GM21786 (cell line): ENCODE measurements around the gene POLR3GL.
"Not testable (repeated sequence)": the region's sequence is repeated elsewhere in the genome, so short reads cannot be mapped to it uniquely, and the experiment has no call there.

Experiments
- ATAC-seq: cut with Tn5 transposase; IDR thresholded peaks from one replicate; pipeline ENCODE4 v1.9.1; 2021; ENCODE audit not compliant: unreplicated experiment

Gene POLR3GL, protein sequence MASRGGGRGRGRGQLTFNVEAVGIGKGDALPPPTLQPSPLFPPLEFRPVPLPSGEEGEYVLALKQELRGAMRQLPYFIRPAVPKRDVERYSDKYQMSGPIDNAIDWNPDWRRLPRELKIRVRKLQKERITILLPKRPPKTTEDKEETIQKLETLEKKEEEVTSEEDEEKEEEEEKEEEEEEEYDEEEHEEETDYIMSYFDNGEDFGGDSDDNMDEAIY

DNA sequence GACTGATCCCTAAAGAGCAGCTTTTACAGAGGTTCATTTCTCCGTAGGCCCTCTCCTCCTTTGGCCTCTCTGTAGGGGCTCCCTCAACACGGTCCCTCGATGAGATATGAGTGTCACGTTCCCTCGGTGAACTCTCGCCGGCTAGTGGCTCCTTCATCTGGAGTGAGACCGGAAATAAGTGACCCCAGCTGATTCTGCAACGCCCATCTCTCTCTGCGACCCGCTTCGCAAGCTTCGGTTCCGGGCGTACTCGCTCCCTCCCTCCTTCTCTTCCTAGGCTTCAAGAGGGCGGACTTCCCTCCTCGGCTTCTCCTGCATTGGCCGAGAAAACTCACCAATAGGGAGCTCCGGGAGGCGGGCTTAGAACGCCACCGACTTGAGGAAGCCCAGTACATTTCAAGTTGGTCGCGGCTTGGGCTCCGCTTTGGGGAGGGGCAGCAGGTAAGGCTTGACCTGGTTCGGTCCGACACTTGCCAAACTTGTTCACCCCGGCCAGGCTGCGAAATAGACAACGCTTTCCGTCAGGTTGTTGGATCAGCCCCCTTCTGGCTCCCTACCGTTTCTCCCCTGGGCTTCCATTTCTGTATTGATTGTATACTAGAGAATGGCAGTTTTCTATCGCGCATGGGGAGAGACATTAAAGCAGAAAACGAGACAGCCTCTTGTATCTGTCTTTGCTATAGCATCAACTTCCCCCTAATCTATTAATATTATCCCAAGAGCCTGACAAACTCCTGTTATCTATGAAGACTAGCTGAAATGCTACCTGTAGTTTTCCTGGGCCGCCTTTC, at the start of gene POLR3GL, which contains the start of gene ANKRD34A:
POLR3GL (plus strand) TSS at position 363 of the 791 bp plus-strand sequence. CDS start 10,176 bp downstream, outside the sequence.
ANKRD34A (minus strand) TSS at position 248 of the 791 bp plus-strand sequence. CDS start 2,816 bp downstream, outside the sequence.
- peak; percentile 93 for ATAC-seq

DNA sequence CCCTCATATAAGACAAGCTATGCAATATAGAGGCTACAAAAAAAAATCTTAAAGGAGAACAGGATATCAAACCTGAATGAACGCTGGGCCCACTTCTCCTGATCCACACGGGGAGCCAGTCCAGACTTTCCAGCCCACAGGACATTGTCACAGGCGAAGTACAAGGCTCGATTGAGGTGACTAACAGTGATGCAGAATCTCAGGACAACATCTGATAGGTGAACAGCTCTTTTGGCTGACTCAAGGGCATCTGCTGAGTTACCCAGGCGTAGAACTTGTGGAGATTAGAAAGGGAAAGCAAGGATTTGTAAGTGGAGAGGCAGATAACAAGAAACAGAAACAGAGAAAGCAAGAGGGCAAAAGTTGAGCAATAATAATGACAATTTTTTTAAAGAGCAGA, 47.7 kb upstream of the POLR3GL start:
- ATAC-seq = no peak

DNA sequence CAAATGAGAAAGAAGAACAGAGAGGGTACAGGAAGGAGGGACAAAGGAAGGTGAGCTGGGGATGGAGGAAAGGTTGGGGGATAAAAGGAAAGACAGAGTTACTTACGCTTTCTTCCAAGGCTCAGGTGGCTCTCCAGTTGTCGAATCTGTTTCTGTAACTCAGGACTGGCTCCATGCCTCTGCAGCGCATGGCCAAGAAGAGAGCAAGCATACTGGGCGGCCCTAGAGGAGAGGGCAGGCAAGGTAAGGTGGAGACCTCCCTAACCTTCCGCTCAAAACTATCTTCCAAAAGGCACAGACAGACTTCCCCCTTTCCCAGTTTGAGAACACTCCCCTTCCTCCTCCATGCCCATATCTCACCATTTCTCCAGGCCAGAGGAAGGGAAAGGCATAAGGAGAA, 46.9 kb upstream of the POLR3GL start:
- ATAC-seq = no peak

DNA sequence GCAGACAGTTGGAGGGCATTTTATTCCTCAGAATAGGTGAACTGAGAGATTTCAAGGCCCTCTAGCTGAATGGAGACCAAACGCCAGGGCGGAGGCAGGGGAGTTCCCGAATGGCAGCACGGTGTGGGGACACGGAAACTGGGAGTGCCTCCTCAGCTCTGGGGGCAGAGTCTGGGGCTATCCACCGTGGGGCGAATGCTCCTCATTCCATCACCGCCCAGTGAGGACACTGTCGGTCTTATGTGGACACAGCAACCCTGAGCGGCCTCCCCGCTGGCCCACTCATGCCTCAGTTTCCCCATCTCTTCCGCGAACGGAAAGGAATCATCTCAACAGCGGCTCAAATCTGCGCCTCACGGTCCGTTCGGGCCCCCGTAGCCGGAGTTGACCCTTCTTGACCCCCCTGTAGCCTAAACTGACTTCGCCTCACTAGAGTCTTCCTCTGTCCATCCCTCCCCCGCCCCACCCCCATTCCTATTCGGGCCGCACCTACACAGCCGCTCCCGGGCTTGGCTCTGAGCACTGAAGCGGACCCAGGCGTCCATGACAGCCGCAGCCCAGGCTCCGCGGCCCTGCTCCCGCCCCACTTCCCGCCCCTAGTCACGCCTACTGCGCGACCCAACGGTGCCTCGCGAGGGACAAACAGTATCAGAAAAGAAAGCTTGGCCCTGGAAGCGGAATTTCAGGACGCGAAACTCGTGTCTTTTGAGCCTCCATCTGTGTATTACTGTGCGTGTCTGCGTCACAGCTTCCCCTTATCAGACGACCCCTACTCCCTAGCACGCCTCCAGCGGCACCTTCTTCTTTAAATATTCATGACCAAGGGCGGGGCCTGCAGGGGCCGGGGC, 46.1 kb upstream of the POLR3GL start, which contains the start of gene PEX11B:
PEX11B (minus strand) TSS at position 574 of the 848 bp plus-strand sequence; CDS start at position 545, 29 bp downstream.
- ATAC-seq = peak; percentile 75

DNA sequence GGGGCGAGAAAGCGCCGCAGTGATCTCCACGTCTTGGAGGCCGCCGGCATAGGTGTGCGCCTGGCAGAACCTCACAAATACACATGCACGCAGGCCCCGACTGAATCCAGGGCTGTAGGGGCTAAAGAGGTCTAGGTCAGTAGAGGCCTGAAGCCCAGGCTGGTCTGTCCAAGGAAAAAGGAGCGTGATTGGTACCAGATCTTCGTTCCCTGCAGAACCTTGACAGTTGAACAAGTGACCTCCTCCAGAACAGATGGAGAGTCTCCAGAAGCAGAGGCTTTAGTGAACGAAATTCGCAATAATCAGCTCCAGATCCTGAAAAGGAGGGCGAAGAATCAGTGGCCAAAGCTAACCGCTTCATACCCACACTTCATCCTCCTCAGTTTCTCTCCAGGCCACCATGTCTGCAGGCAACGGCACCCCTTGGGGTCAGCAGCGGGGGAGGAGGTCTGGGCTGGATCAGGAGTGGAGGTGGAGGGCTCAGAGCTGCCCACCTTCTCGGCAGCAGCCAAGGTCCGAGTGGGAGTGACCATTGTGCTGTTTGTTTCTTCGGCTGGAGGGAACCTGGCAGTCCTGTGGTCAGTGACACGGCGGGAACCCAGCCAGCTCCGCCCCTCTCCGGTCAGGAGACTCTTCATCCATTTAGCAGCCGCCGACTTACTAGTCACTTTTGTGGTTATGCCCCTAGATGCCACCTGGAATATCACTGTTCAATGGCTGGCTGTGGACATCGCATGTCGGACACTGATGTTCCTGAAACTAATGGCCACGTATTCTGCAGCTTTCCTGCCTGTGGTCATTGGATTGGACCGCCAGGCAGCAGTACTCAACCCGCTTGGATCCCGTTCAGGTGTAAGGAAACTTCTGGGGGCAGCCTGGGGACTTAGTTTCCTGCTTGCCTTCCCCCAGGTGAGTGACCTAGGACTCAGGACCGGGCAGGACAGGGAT, 45.2 kb upstream of the POLR3GL start:
- ATAC-seq = peak; percentile 82

DNA sequence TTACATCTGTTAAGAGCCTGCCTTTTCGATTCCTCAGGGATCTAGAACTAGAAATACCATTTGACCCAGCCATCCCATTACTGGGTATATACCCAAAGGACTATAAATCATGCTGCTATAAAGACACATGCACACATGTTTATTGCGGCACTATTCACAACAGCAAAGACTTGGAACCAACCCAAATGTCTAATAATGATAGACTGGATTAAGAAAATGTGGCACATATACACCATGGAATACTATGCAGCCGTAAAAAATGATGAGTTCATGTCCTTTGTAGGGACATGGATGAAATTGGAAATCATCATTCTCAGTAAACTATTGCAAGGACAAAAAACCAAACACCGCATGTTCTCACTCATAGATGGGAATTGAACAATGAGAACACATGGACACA, 44.2 kb upstream of the POLR3GL start:
- not testable (repeated sequence) for ATAC-seq

DNA sequence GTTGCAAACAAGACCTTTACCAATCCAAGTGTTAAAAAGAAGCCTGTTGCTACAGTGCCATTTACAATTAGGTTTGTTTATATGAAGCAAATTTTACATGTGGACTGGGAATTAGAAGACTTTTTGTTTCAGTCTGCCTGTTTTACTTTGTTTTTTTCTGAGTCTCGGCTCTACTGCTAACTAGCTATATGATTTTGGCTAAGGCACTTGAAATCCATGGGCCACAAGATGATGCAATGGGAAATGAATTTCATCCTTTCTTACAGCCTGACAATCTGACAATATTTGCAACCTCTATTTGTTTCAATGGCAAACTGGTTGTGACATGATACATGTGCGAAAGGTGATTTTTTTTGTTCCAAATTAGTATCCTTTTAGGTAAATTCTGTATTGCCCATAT, 42.2 kb upstream of the POLR3GL start:
- no peak for ATAC-seq

DNA sequence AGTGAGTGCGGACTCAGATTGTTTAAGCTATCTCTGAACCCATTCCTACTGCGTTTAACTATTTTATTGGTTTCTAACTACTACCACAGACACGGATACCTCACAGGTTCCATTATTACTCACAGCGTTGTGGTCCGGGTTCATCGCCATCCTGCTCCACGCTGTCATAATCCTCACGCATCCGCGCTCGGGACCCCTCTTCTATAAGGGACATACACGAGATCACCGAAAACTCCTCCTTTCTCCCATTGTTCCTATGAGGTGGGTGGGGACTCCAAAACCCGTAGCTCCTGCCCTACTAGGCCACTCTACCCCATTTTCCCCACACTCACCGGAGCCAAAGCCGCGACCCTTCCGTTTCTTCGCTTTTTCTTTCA, 37.8 kb upstream of the POLR3GL start:
- no peak for ATAC-seq

DNA sequence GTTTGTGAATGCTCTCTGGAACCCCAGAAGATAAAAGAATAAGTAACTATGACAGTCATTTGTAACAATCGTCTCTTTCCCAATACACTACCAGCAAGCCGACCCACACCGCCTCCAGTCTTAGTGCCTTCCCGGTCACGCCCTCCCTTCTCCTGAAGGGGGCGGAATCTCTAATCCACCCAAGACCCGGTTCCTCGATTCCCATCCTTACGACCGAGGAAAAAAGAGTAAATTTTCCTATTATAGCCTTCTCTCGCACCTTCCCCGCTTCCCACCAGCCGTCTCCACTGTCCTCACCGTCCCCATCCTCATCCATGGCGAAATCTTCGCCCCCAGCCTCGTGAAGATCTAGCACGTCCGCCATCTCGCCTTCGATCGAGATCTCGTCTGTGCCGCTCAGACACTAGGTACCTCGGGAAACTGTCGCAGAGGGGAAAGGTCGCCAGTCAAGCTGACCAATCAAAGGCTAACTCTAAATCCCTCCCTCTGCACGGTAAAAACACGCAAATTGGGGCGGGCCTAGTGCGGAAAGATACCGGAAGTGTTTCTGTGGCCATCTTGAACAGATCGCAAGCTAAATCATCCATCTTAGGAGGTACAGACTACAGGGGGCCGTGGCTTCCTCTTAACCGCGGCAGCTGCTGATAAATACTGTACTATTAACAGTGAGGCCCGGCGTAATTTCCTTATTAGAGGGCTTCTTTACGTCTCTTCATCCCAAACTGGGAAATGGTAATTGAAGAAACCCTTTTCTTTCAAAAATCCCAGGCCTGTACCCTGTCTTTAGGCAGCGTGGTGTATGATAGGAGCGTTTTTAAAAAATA, 37.2 kb upstream of the POLR3GL start, which contains the start of gene RBM8A:
RBM8A (minus strand) TSS at position 422 of the 824 bp plus-strand sequence; CDS start at position 364, 58 bp downstream.
- ATAC-seq = peak; percentile 98

DNA sequence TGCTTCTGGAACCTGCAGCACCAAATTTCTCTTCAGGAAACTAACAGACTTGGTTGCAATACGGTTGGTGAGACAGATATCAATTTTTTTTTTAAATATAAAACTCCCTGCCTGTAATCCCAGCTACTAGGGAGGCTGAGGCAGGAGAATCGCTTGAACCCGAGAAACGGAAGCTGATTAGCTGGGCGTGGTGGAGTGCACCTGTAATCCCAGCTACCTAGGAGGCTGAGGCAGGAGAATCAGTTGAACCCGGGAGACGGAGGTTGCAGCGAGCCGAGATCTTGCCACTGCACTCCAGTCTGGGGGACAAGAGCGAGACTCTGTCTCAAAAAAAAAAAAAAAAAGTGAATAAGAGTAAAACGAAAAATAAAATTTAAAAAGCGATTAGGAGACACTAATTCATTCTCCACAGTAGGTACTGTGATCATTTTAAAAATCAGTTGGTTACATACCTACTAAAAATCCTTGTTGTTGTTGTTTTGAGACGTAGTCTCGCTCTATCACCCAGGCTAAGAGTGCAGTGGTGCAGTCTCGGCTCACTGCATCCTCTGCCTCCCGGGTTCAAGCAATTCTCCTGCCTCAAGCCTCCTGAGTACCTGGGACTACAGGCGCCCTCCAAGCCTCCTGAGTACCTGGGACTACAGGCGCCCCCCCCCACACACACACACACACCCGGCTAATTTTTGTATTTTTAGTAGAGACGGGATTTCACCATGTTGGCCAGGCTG, 36.4 kb upstream of the POLR3GL start:
- ATAC-seq = no peak

DNA sequence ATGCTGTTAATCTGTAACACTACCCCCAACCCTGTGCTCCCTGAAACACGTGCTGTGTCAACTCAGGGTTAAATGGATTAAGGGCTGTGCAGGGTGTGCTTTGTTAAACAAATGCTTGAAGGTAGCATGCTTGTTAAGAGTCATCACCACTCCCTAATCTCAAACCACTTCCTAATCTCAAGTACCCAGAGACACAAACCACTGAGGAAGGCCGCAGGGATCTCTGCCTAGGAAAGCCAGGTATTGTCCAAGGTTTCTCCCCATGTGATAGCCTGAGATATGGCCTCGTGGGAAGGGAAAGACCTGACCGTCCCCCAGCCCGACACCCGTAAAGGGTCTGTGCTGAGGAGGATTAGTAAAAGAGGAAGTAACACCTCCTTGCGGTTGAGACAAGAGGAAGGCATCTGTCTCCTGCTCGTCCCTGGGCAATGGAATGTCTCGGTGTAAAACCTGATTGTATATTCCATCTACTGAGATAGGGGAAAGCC, 31.9 kb upstream of the POLR3GL start:
- not testable (repeated sequence) for ATAC-seq

DNA sequence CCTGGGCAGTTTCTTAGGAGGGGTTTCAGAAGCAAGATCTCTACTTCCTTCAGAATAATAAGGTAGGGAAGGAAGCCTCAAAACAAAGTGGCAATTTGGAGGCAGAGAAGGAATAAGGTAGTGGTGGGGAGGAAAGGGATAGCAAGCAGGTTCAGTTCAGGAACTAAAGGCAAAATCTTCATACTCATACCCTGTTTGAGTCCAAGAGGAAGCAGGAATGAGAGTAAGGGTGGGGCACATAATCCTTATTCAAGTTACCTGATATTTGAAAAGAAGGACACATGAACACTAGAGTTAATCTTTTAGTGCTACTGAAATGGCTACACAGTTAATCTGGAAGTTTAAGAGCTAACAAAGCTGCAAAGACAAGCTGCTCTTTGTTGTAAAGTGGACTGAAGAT, 28.8 kb upstream of the POLR3GL start:
- ATAC-seq = no peak

DNA sequence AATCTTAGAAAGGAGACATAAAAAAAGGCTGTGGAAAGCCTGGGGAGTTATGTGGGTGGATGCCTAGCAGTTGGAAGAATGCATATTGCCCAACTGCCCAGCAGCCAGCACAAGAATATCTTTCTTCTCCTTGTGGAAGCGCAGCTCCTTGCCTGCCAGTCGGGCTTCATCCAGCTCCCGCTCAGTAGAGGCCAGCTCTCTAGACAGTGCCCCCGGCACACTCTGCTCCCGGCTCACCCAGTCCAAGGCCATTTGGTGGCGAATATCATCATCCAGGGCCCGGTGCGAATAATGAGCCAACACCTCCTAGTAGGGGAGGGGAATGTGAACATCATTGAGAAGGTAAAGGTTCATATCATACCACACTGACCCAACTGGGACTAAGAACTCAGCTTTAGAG, 28.2 kb upstream of the POLR3GL start:
- ATAC-seq = no peak

DNA sequence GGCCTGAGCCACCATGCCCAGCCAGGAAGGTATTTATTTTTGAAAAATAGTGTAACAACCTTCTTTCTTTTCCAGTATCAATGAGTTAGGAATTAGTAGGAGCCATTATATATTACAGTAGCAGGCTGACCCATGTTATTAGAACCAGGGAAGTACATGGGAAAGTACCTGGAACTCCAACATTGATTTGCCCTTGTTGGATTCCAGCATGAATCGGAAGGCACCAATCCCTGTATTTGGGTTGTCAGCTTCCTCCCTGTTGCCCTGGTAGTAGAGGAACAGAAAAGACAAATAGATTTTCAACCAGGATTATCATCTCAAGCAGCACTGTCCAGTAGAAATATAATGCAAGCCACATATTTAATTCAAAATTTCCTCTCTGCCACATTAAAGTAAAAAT, 27.1 kb upstream of the POLR3GL start:
- no peak for ATAC-seq

DNA sequence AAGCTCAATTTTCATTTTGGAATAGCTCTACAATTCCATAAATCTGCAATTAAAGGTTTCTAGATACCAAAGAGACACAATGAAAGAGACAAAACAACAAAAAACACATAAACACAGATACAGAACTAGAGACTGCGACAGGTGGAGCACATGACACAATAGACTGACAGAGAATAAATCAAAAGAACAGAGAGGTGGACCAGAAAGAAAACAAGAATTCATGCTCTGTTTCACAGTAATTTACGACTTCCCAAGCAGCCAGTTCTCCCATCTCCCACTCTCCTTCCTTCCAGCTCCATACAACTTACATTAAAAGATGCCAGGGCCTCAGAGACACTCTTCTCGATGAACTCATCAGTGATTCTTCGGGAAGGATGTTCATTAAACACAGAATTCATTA, 22.1 kb upstream of the POLR3GL start:
- ATAC-seq = no peak

DNA sequence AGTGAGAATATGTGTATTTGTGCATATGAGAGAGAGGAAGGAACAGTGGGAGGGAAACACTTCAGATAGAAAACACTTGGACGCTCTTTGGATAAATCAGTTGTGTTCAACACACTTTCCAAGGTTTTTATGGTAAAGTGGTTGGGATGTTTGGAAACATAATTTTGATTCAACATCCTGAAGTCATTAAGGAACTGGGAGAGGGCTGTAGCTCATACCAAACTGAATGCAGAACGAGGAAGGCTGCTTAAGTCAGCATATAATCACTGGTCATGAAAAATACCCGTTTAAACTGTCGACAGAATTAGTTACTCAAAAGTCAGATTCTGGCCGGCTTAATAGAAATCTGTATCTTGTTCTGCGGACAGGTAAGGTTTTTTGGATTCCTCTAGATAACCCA, 21.6 kb upstream of the POLR3GL start:
- ATAC-seq = no peak

DNA sequence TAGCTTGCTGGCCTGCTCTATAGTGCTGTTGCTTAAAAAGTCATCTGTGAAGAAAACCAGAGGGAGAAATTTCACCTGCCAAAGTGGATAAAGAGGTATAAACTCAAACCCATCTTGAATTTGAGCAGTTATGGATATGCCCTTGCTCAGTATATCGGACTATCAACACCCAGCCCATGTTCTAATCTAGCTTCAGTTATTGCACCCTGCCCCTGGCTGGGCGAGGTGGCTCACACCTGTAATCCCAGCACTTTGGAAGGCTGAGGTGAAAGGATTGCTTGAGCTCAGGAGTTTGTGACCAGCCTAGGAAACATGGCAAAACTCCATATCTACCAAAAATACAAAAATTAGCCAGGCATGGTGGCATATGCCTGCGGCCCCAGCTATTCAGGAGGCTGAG, 20.0 kb upstream of the POLR3GL start:
- ATAC-seq = no peak

DNA sequence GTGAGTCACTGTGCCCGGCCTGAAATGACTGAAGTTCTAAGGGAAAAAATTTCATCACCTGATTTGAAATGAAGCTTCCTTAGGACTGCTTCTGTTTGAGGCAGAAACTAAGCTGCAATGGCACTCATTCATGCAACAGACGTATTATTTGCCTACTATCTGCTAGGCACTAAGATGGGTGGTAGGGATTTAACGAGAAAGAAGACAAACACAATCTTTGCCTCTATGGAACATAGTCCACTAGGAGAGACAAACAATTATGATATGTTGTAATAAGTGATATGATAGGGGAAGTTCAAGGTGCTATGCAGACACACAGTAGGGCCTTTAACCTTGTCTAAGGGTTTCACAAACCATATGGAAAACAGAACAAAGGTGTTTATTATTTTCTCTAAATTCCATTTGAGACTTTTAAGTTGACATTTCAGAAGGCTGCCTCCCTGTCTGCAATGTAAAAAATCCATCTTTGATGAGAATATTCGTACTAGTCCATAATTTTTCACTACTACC, 18.0 kb upstream of the POLR3GL start:
- no peak for ATAC-seq
